HL-60 (cell line): ENCODE data around the gene A2M.

ENCODE experiments used
- DNase-seq, 2 experiments: peaks; one replicate each; pipeline ENCODE4 v3.0.0-alpha.2; 2010 to 2020; ENCODE audit warnings: low read depth in 1 of 2, low spot score in 1 of 2
- H3K27ac ChIP-seq: fragments of 250-450 bp; sonication (Bioruptor Pico); replicated peaks from 2 replicates; pipeline ENCODE4 v1.5.1; 2020; ENCODE audit warnings: mild to moderate bottlenecking, moderate library complexity
- H3K27me3 ChIP-seq: fragments of 250-450 bp; sonication (Bioruptor Pico); 2 replicates; pipeline ENCODE4 v1.5.1; 2021; ENCODE audit warnings: mild to moderate bottlenecking, moderate library complexity; ENCODE audit not compliant: insufficient read depth, poor library complexity, severe bottlenecking
- H3K4me3 ChIP-seq: replicated peaks from 2 replicates; pipeline ENCODE4 v1.5.1; 2011; ENCODE audit warnings: mild to moderate bottlenecking, control low read depth, low read length; ENCODE audit not compliant: insufficient read depth
- CTCF ChIP-seq: IDR thresholded peaks from one replicate; pipeline ENCODE4 v1.5.1; 2011; ENCODE audit warnings: low read length, control low read depth, inconsistent platforms; ENCODE audit not compliant: insufficient read depth
- GABPA ChIP-seq: IDR thresholded peaks from 2 replicates; pipeline ENCODE4 v1.6.1; 2012; ENCODE audit warnings: low read depth
- POLR2AphosphoS5 ChIP-seq: IDR thresholded peaks from 2 replicates; pipeline ENCODE4 v1.6.1; 2012; ENCODE audit warnings: low read depth
- REST ChIP-seq: IDR thresholded peaks from 2 replicates; pipeline ENCODE4 v1.6.1; 2012; ENCODE audit warnings: low read depth; ENCODE audit not compliant: insufficient replicate concordance
- SPI1 ChIP-seq: IDR thresholded peaks from 2 replicates; pipeline ENCODE4 v1.6.1; 2012; ENCODE audit warnings: low read depth, mild to moderate bottlenecking, borderline replicate concordance

A2M gene

GRCh38 chr12:9111525-9111924, 4.2 kb downstream of the A2M start:
- Histone ChIP-seq H3K4me3 (no peak overlapping the region), H3K27me3 (no peaks in the 10 kb centered on the region), H3K27ac (no peak overlapping the region)
- no peak for DNase-seq
- no peak for TF ChIP-seq GABPA
- no peak for TF ChIP-seq POLR2AphosphoS5
- TF ChIP-seq SPI1, result no peak
- no peak for TF ChIP-seq CTCF
- no peak for TF ChIP-seq REST

- H3K27me3 ChIP-seq, result no peaks in the 10 kb centered on the region
- no peak overlapping the region for H3K27ac ChIP-seq
- H3K4me3 ChIP-seq, result no peak overlapping the region
- TF ChIP-seq POLR2AphosphoS5, result no peak
- TF ChIP-seq REST, result no peak
- TF ChIP-seq SPI1, result no peak
- TF ChIP-seq GABPA, result no peak
- no peak for TF ChIP-seq CTCF
- no peak for DNase-seq
Observed at GRCh38 chr12:9109737-9110491, 5.8 kb downstream of the A2M start.

GRCh38 chr12:9109213-9109522, 6.6 kb downstream of the A2M start:
- H3K27ac ChIP-seq, result no peak overlapping the region
- no peak overlapping the region for H3K4me3 ChIP-seq
- TF ChIP-seq POLR2AphosphoS5, result no peak
- TF ChIP-seq REST, result no peak
- no peak for TF ChIP-seq GABPA
- no peak for TF ChIP-seq CTCF
- TF ChIP-seq SPI1, result no peak
- no peak for DNase-seq
- H3K27me3 ChIP-seq, result no peaks in the 10 kb centered on the region
